NCI-H748 treated with DMSO at 0.1 percent for 48 hours (cell line): ENCODE measurements around the gene DCDC2C.
"Not testable (repeated sequence)": the region's sequence is repeated elsewhere in the genome, so short reads cannot be mapped to it uniquely, and the experiment has no call there.

ENCODE experiments used
- DNase-seq: peaks from one replicate; lab custom pipeline; 2025; lab: John Stamatoyannopoulos, UW

The DCDC2C gene

DNA sequence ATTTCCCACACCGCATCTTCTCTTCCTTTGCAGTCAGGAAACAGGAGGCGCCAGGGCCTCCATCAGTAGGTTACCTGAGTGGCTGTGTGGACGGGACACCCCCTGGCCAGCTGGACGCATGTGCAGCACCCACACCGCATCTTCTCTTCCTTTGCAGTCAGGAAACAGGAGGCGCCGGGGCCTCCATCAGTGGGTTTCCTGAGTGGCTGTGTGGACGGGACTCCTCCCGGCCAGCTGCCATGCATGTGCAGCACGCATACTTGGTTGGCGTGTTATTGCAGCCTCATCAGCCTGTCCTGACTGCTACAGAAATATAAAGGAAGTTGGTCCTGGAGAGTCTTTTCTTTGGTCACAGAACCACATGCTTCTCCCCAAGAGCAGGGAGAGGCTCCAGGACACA lies 74.6 kb downstream of the DCDC2C start:
- DNase-seq, result no peak

DNA sequence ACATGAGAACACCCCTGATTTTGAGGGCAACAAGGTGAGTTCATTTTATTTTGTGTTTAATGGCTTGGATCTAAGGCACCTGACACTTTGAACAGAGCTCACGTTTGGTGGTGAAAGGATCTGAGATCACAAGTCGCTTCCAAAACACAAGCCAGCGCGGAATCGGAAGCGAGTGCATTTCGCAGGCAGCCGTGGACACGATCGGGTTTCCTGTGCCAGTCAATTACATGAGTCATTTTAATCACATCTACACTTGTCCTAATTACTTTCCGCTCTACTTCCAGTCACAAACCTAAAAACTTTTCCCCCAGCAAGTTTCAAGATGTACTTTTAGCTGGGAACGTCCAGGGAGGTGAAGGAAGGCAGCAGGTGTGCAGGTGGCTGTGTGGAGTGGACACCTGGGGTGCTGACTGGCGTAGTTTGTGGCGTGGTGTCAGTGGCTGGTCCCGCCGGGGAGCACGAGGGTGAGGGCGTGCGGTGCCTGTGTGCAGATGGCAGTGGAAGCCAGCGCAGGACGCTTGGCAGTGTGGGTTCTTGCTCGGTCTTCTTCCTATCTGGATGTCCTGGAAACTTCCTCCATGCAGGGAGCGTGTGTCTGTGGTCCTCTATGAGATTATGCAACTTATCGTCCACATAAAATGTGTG lies 75.6 kb downstream of the DCDC2C start:
- no peak for DNase-seq

DNA sequence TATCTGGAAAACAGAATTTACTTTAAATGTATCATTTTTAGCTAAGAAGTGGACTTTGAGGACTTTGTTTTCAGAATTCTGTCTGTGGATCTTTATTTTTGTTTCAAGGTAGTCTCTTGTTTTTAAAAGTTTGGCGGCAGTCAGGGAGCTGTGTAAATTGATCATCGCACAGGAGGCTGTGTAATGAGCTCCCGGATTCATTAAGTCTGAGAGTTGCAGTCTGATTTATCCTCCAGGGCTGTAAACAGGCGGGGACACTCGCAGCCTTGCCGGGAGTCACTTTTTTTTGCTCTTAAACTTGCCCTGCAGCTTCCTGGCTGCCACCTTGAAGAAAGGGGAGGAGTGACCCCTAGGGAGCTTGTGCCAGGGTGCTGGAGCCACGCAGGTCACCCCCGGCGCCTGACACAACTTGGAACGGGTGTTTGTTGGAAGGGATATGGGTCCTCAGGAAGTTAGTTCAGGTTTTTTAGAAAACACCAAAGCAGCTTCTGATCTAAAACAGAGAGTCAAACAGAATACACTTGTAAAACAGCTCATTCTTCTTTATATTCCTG lies 76.2 kb downstream of the DCDC2C start:
- DNase-seq, result no peak

DNA sequence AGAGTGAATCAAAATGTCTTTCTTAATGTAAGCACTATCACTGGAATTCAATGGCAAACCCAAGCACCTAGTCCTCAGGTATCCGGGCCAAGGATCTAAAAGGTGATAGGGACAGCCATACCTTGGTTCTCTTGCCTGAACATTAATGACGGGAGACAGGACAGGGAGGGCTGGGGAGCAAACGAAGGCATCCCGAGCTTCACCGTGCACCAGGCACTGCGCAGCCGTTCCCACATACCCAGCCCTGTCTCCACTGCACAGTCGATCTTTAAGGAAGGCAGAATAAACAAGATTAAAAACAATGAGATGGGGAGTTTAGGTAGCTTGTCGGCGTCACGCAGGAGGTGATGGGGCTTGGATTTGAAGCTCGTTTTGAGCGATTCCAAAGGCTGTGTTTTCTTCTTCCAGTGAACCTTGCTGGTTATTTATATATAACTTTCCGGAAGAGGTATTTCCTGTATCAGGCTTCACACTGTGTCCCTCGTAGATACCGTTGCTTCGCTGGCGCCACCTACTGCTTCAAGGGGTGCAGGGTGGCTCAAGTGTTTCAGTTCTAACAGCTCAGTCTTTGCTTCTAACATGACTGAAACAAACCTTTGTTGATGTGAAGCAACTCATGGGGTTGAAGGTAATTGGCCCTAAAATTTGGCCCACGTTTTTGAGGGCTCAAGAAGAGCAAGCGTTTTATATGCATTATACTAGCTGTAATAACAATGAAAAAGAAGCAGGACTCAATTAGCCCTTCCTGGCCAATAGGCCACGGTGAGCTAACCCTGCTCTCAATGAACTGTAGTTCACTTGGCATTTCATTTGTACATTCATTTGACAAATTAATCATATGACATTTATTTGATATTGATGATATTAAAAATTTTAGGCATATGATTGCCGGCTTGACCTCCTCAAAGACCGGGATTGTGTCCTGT lies 77.4 kb downstream of the DCDC2C start:
- peak; percentile 58 for DNase-seq

DNA sequence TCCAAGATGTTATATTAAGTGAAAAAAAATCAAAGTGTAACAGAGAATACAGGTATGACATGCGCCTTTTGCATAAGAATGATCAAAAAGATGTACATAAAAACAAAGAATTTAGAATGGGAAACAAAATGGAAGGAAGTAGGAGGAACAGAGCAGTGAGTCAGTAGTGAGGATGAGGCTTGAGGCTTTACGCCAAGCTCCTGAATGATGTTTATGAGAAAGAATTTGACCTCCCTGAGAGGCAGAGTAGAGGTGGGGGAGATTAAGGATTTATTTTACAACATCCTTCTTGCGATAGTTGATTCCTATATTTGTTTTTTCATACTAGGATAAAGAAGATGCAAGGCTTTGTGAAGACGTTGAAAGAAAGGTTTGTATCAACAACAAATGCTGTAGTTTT lies 81.4 kb downstream of the DCDC2C start:
- no peak for DNase-seq

DNA sequence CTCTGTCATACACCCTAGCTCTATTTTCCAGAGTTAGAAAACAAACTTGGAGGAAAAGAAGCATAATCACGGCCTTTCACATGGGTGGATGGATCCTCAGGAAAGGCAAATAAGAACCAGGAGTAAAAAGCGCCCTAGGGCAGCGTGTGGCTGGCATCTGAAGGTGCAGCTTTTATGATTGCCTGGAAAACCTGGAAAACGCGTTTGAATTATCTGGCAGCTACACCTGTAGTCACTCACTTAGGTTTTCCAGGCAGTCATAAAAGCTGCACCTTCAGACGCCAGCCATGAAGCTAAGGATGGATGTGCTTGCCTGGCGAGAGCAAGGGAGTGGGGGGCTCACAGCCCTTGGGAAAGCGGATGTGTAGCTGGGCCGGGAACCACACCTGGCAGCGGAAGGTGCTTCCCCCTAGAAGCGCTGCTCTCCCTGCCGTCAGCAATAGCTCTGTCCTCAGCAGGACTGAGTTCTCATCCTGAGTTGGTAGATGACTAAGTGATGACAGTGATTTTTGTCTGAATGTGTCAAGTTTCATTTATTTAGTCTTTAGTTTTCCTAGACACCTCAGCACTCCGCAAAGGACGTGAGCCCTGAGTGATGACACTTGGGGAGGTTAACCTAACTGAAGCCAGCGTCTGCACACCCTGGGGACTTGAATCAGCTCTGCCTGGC lies 82.0 kb downstream of the DCDC2C start:
- no peak for DNase-seq

DNA sequence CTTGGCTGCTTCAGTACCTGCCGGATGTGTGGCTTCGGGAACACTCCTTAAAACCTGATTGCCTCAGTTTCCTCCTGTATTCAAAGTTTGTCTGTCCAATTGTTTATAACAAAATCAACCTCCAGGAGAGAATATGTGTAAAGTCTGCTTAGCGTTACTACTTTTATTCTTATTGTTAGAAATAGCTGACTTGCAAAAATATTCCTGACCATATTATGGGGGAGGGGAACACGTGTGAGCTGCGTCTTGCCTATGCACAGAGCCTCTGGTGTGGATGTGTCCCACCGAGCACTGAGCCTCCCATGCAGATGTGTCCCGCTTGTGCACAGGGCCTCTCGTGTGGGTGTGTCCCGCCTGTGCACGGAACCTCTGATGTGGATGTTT lies 82.5 kb downstream of the DCDC2C start:
- DNase-seq, result no peak

DNA sequence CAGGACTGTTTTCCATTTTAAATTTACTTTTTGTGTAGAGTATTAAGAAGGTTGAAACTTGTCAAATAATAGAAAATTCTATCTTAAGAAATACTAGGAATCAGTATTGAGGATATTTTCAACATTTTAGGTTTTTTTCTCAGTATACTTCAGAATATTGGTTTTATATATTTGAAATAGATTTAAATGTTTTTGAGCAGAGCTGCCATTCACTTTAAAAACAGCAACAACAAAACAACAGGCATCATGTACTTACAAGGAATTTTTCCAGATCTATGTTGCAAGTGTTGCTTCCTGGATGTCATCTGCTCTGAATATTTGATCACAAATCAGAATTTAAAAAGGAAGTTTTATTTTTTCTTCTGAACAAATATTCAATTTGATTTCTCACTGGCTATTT lies 84.4 kb downstream of the DCDC2C start:
- no peak for DNase-seq

DNA sequence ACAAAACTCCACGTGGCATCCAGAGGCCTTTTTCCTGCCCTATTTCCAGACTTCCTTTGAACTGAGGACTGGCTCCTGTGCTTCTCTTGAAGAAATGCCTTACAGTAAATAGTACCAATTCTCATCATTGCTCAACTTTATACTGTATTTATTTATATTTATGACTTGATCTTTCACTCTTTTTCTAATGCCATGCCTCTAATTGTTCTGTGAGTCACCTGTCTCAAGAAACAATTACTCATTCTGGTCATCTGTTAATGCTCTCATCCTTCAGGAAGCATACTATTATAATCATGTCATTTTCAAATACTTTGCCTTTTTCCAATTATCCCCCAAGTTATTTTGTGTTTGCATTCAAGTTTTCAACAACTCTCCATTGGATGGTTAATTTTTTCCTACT lies 85.9 kb downstream of the DCDC2C start:
- no peak for DNase-seq

DNA sequence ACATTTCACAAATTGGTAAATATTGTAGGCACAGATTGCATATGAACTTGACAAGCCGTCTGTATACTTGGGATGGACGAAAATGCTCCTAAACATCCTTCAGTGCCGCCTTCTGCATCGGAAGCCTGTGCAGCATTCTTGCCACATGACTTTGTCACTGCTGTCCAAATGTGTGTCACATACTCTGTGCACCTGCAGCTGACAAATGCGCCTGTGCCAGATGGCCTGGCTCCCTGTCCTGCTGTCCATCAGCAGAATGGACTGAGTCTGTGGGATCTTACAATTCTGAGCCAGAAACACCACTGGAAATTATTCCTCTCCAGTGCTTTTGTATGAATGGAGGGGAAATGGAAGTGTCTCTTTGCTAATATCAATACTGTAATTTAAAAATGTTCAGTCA lies 89.9 kb downstream of the DCDC2C start:
- no peak for DNase-seq

DNA sequence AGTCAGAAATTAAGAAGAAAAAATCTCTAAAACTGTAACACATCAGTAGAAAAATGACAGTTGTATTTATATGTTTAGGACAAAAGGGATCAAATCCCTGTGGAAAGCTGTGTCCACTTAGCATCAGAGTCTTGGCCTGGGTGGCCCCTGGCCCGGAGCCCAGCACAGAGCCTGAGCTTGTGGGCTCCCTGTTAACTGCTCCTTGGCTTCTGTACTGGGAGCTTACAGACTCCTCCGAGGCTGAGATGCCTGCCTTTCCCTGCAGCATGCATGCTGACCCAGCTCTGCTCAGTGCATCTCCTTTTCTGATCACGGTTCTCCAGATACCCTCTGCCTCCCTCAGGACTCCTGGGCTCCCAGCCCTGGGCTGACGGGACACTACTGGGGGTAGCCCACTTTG lies 98.1 kb downstream of the DCDC2C start:
- no peak for DNase-seq

DNA sequence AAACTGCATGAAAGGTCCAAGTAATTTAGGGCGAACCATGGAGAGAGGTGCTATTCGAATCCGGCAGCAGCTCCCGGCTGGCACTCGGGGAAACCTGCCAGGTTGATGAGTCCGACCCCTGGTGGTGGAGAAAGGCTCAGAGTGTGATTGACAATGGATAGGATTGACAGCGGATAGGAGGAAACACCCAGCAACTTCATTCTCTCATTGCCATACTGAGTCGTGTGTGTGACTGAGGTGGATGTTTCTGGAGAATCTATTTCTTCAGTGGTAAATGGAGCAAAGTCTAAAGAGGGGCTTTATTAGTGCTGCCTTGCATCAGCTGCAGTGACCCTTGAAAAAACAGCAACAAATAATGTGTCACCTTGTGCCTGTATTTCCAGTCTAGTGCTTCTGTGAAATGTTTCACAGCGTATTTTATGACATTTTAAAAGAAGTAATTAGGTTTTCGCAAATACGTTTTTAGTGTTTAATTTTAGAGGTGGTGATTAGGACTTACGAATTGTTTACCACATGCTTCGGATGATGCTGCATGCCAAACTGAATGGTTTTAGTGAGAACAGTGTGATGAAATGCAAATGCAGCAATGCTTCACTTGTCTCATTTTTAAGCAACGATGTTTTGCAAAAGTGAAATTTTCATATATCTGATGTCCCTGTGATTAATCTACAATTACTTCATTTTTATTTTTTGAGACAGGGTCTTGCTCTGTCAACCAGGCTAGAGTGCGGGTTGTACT lies 102.0 kb downstream of the DCDC2C start:
- no peak for DNase-seq

DNA sequence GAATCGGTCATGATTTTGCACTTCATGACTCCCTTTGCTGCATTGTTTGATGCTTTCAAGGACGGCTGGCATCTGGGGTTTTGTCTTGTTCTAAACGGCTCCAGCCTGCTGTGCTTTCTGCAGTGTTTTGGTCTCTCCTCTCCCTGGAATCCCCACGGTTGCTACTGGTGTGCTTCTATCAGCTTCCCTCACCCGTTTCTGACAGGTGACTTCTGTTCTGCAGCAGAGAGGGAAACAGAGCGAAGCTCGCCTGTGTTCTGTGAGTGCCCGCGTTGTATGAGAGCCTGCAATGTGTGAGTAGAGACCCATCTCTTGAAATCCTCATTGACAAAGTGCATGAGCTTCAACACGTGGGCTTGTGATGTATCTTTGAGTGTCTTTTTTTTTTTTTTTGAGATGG lies 102.8 kb downstream of the DCDC2C start:
- DNase-seq, result no peak

DNA sequence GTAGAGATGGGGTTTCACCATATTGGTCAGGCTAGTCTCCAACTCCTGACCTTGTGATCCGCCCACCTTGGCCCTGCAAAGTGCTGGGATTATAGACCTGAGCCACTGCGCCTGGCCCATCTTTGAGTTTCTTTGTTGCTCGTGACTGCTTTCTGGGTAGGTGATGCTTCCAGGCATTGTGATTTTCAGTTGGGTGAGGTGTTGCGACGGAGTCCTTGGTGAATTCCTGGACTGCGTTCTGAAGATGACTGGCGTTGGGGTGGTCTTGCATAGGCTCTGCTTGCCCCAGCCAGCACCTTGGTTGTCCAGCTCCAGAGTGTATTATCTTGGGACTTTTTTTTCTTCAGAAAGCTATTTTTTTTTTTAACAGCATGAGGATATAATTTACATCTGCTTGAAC lies 103.4 kb downstream of the DCDC2C start:
- no peak for DNase-seq

DNA sequence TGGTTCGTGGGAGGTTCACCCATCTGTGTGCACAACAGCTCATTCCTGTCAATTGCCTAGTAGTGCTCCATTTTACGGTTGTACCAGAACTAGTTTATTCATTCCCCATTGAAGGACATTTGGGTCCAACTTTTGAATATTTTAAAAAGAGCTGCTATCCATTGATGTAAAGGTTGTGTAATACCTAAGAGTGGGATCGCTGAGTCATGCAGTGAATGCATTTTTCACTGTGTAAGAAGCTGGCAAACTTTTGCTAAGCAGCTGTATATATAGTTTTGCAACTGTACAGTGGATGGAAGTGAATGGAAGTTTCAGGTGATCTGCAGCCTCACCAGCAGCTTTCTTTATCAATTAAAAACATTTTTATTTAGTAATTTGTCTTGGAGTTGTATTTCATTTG lies 104.5 kb downstream of the DCDC2C start:
- DNase-seq, result no peak

DNA sequence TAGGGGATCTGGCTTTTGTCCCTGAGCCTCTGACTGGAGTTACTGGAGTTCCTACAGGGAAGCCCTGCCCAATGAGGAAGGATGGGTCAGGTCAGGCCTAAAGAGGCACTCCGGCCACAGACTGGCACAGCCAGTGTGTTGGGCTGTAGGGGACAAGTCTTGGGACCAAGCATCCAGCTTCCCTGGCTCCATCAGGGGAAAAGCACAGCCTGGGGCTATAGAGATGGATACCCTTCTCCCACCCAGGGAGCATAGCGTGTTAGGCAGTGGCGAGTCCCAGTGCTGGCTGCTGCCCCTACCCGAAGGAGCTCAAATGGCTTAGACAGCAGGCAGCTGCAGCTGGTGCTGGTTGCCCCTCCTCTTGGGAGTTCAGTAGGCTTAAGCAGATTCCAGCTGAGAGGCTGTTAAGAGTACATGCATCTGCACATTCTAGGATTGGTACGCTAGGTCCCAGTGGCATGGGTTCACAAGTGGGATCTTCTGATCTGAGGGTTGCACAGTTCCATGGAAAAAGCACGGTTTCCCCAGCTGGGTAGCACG lies 111.4 kb downstream of the DCDC2C start:
- no peak for DNase-seq

DNA sequence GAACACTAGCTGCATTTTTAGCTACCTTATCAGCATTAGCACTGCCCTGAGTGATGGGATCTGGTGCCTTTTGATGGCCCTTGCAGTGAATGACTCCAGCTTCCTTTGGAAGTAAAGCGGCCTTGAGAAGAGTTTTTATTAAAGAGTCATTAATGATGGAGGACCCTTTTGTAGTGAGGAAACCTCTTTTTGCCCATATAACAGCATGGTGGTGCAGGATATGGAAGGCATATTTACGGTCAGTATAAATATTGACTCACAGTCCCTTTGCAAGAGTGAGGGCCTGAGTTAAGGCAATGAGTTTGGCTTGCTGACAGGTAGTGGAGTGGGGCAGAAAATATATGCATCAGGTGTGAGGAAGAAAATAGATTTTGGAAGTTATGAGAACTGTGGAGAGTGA lies 113.8 kb downstream of the DCDC2C start:
- not testable (repeated sequence) for DNase-seq

DNA sequence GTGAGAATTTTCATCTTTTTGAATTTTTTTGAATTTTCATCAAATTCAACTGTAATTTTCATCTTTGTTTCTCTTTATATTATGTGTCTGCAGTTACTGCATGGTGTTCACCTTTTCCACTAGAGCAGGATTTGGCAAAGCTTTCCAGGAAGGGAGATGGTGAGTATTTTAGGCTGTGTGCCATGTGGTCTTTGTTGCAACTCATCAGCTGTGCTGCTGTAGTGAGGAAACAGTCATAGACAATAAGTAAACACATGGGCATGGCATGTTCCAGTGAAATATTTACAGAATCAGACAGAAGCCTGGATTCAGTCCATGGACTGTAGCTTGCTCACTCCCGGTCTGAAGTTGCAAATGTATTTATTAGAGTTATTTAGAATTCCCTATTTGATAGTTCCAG lies 120.4 kb downstream of the DCDC2C start:
- no peak for DNase-seq

DNA sequence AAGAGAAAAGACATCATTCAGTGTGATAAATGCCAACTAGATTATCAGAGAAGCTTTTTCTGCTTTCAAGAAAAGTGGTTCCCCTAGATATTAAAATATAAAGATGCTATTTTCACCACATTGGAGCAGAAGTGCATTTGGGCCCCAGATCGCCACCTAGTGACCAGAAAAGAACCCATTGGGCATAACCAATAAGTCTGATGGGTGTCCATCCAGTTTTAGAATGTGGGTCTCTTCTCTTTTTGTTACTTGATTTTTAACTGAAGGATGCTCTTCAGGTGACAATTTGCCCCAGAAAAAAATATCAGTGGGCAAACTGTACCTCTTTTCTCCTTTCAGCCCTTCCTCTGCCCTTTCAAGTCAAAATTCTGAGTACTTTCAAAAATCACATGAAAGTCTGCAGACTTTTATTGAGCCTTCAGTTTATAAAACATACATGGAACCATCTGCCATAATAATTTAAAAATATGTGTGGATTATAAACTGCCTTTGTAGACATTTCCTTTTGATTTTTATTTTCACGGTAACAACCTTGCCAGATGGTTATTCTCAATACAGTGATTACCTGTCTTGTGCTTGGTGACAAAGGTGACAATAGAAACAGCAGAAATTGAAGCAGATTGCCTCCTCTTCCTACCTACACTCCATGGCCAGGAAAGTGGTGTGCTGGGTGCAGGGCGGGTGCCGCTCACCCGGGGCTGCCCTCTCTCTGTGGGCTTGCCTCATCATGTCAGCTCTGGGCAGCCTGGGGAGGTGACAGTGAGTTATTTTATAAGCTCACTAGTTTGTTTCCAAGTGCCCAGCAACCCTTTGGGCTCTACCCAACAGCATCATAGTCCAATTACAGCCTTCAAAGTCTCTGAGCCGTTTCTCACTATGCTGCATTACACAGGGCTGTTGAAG lies 124.5 kb downstream of the DCDC2C start:
- no peak for DNase-seq

DNA sequence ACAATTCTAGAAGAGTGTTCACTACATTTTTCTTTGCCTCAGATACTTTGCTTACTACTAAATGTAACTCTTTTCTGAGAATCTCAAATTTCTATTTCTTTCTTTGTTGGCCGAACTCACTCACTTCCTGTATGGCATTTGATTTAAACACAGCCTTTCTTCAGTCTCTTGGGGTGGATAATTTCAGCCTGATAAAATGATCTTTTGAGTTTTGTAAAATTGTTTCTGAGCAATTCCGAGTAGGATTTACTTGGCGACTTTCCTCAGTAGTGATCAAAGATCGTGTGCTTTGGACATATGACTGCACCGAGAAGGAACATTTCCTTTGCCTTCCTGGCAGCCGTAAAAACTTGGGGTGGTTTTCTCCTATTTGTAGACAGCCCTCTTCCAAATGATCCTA lies 127.4 kb downstream of the DCDC2C start:
- DNase-seq, result no peak

DNA sequence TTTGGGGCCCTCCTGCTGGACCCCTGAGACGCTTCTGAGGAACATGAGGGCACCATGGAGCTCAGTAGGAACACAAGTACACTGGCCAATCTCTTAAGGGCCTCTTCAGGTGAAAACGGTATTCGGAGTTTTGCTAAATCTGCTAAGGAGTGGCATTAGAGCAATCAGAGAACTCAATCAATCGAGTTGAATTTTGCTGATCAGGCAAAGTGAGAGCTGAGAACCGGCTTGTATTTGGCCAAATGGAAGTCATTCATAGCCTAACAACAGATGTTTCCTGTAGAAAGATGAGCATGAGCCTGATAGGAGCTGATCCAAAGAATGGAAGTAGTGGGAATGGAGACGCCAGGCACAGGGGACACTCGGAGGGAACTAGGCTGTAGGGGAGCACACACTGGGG lies 133.7 kb downstream of the DCDC2C start:
- no peak for DNase-seq
